NCI-H446 (cell line): Measurements from ENCODE around the gene GJB5.

Experiments used
- DNase-seq, 2 experiments: peaks; one replicate each; lab custom pipeline; 2025; lab: John Stamatoyannopoulos, UW

Gene GJB5

GRCh38 chr1:34794790-34795180 is 39.9 kb downstream of the GJB5 start:
- no peak for DNase-seq

- no peak for DNase-seq
Measured at GRCh38 chr1:34795916-34796315, 41.1 kb downstream of the GJB5 start.

GRCh38 chr1:34796990-34797389 is 42.1 kb downstream of the GJB5 start:
- DNase-seq: no peak

- DNase-seq: no peak
Measured at GRCh38 chr1:34800214-34800613, 45.4 kb downstream of the GJB5 start.

- no peak for DNase-seq
Measured at GRCh38 chr1:34803770-34804169, 48.9 kb downstream of the GJB5 start.

- DNase-seq: no peak
Measured at GRCh38 chr1:34806396-34806795, 51.5 kb downstream of the GJB5 start.
